ENCODE measurements around the gene ACKR3. TPM values are rescaled to one million over a fixed set of nuclear protein-coding genes. Genes with fewer than 3 reads are reported as not detected.

ACKR3 gene
- total RNA-seq, 1 donor from 2014 or later, result 9.1 TPM

DNA sequence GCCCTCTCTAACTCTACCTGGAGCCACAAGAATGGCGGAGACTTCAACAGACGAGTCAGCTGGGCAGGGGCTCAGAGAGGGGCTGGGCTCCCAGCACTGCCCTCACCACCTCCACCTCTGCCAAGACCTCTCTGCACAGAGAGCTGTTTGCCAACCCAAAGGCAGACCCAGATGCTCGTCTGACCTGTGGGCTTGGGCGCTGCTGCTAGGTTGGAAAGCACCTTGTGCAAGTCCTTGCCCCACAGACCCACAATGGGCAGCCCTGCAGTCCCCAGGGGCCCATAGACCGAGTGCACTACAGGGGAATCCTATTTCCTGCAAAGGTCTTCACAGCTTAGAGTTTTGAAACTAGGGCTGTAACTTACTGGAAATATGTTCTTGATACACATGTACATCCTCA, 13.3 kb downstream of the ACKR3 start:
- intact Hi-C loops (cut with DNase I), result no loop called here
- DNase-seq (no peak), ATAC-seq (no peak)
- peaks cover 11% of the 10 kb centered on the region for H3K36me3 ChIP-seq
- no peaks in the 10 kb centered on the region for H3K27me3 ChIP-seq
- no peak overlapping the region for H3K4me3 ChIP-seq
- no peak overlapping the region for H3K27ac ChIP-seq
- H3K9me3 ChIP-seq, result no peaks in the 10 kb centered on the region
- TF ChIP-seq, protein P1, sequence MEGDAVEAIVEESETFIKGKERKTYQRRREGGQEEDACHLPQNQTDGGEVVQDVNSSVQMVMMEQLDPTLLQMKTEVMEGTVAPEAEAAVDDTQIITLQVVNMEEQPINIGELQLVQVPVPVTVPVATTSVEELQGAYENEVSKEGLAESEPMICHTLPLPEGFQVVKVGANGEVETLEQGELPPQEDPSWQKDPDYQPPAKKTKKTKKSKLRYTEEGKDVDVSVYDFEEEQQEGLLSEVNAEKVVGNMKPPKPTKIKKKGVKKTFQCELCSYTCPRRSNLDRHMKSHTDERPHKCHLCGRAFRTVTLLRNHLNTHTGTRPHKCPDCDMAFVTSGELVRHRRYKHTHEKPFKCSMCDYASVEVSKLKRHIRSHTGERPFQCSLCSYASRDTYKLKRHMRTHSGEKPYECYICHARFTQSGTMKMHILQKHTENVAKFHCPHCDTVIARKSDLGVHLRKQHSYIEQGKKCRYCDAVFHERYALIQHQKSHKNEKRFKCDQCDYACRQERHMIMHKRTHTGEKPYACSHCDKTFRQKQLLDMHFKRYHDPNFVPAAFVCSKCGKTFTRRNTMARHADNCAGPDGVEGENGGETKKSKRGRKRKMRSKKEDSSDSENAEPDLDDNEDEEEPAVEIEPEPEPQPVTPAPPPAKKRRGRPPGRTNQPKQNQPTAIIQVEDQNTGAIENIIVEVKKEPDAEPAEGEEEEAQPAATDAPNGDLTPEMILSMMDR (IDR thresholded peaks at IDR 0.05), result no peak
- H3K4me1 ChIP-seq, result no peaks in the 10 kb centered on the region

DNA sequence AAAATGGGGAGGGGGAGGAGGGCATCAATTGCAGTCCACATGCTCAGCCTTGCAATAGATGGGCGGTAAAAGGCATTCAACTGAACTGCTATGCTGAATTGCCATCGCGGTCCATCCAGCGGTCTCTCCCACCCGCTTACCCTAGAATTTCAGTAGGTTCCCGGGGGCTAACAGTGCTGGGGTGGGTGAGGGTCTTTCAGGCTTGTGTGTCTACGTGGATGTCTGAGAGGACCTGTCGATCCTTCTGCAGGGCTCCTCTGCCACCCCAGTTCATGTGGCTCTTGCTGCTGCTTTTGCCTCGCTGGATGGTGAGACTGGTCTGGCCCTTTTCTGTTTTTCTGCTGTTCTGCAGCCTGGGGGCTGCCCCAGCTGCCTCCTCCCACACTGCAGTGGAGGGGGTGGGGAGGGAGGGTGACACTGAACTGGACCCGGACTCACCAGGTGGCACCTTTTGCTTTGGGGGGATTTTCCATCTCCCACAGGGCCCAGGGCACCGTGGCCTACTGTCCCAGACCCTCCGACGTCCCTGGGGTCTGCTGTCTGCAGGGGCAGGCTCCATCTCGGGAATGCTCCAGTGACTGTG, 14.1 kb downstream of the ACKR3 start:
- no peaks in the 10 kb centered on the region for H3K4me1 ChIP-seq
- H3K36me3 ChIP-seq, result peaks cover 11% of the 10 kb centered on the region
- no peaks in the 10 kb centered on the region for H3K27me3 ChIP-seq
- no peak for DNase-seq
- intact Hi-C loops (cut with DNase I), result no loop called here
- no peak for ATAC-seq
- no peak overlapping the region for H3K4me3 ChIP-seq
- TF ChIP-seq, protein P1 (IDR thresholded peaks at IDR 0.05), result no peak
- H3K9me3 ChIP-seq, result no peaks in the 10 kb centered on the region
- no peak overlapping the region for H3K27ac ChIP-seq

DNA sequence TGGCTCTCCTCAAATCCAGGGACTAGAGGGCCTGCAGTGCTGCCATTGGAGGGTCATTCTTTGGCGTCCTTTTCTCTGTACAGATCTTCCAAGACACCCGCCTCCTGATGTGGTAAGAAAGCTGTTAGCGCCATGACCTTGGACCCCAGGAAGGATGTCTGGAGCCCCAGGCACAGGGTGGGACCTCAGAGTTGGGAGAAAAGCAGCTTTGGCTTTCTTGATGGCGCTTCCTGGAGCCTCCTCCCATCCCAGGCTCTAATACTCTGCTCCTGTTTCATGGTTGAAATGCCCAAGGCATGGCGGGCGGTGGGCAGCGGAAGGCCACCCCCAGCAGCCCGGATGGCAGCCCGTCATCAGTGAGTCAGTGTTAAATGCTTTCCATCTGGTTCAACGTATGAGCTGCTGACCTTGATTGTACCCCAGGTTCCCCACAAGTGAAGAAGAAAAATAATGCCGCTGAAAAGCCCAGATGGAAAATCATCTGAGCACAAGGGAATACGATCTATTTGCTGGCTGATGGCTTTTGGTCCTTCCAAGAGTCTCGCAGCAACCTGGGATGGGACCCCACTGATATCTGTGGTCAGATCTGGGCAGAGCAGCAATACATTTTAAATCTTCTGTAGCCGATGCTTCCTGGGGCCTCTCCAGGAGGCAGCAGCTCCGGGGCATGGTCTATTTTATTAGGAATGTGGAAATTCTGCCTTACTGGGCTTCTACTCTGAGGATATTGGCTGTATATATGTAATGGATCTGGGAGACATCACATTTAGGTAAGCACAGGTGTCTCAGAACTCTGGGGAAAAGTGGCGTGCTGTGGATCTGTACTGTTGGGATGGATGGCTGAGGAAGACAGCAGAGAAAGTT, 15.1 kb downstream of the ACKR3 start:
- Histone ChIP-seq H3K36me3 (peaks cover 11% of the 10 kb centered on the region), H3K9me3 (no peaks in the 10 kb centered on the region), H3K27me3 (no peaks in the 10 kb centered on the region), H3K27ac (no peak overlapping the region), H3K4me1 (no peaks in the 10 kb centered on the region), H3K4me3 (no peak overlapping the region)
- TF ChIP-seq, protein P1 (IDR thresholded peaks at IDR 0.05), result no peak
- intact Hi-C loops (cut with DNase I), result no loop called here
- ATAC-seq, result no peak
- no peak for DNase-seq

DNA sequence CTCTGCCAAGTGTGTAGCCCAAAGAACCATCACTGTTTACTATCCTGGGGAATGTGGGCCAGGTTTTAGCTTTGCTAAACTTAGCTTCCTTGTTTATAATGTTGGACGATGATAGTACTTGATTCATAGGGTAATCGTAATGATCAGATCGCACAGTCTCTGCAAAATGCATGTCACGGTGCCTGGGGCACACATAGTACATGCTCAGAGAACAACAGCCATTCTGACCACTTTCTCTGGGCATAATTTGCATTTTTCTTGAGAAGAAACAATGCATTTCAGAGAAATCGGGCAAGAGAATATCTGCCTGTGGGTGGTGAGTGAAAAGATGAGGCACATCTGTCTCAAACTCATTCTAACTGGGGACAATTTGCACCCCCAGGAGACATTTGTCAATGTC, 16.3 kb downstream of the ACKR3 start:
- TF ChIP-seq, protein P1 (IDR thresholded peaks at IDR 0.05), result no peak
- peaks cover 6% of the 10 kb centered on the region for H3K36me3 ChIP-seq
- H3K9me3 ChIP-seq, result no peaks in the 10 kb centered on the region
- no peak for DNase-seq
- no peak overlapping the region for H3K27ac ChIP-seq
- H3K4me1 ChIP-seq, result no peaks in the 10 kb centered on the region
- intact Hi-C loops (cut with DNase I), result no loop called here
- no peaks in the 10 kb centered on the region for H3K27me3 ChIP-seq
- H3K4me3 ChIP-seq, result no peak overlapping the region
- ATAC-seq, result no peak

DNA sequence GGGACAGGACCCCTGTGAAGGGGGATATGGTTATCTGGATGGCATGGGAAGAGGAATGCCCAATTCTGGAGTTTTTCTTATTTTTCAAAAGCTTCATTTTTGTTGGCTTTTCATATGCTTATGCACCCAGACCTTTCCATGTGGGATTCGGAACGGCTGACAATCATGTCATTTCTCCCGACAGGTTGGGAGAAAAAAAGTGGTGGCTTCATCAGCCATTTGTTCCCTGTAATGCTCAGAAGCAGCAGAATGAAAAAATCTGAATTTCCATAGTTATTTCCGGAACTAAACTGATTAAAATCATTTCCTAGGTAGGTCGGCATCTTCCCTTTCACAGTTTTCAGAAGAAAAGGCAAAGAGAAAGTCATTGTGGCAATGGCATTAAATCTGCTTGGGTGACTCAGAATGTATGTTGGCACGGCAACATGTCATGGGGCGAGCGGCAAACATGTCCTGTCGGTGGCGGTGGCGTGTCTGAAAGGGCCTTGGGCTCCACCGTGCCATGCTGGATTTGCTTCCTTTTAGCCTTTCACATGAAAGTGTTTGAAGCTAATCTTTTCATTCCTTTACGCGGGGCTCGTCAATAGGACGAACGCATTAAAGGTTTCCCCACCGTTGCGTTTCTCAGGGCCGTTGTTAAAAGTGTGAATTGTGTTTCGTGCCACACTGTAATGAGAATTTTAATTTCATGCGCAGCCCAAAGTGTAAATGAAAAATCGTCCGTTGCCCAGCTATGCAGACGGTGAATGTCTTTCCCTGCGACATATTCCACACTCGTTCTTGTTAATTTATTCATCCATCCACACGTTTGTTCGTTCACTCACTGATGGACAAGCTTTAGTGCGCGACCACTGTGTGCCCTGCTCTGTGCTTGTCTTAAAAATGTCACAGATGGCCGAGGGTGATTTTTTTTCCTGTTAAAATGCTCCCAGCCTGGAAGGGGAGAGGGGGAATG, 18.5 kb downstream of the ACKR3 start:
- no peak overlapping the region for H3K27ac ChIP-seq
- ATAC-seq (no peak), DNase-seq (no peak)
- H3K27me3 ChIP-seq, result no peaks in the 10 kb centered on the region
- intact Hi-C loops (cut with DNase I), result no loop called here
- no peak overlapping the region for H3K4me3 ChIP-seq
- H3K9me3 ChIP-seq, result no peaks in the 10 kb centered on the region
- no peaks in the 10 kb centered on the region for H3K36me3 ChIP-seq
- TF ChIP-seq, protein P1 (IDR thresholded peaks at IDR 0.05), result no peak
- H3K4me1 ChIP-seq, result no peaks in the 10 kb centered on the region
